K562 (cell line): ENCODE measurements around the gene ZNF521. TPM values are rescaled to one million over a fixed set of nuclear protein-coding genes. Genes with fewer than 3 reads are reported as not detected.

Experiments
- EZH2 ChIP-seq: IDR thresholded peaks from 2 replicates; pipeline ENCODE4 v1.6.1; 2012; ENCODE audit warnings: low read depth, mild to moderate bottlenecking, inconsistent platforms, low read length, borderline replicate concordance
- HLTF ChIP-seq: fragments of 450-650 bp; IDR thresholded peaks from 2 replicates; pipeline ENCODE4 v1.6.1; 2016
- HMGXB4 ChIP-seq: sonication (generic); formaldehyde crosslinking; IDR thresholded peaks from 2 replicates; pipeline ENCODE4 v1.8.1; 2023; ENCODE audit warnings: mild to moderate bottlenecking, missing genetic modification reagents
- MAFF ChIP-seq: IDR thresholded peaks from 2 replicates; pipeline ENCODE4 v1.6.1; 2012; ENCODE audit warnings: low read length, improper control_type of control experiment
- NCOA2 ChIP-seq, 2 experiments: fragments of 450-650 bp; IDR thresholded peaks; 2 replicates each; pipeline ENCODE4 v1.6.1; 2018; ENCODE audit warnings: mild to moderate bottlenecking in 2 of 2, moderate library complexity in 1 of 2; ENCODE audit not compliant: partially characterized antibody in 2 of 2
- NCOA4 ChIP-seq: fragments of 450-650 bp; IDR thresholded peaks from 2 replicates; pipeline ENCODE4 v1.6.1; 2018; ENCODE audit warnings: mild to moderate bottlenecking; ENCODE audit not compliant: partially characterized antibody
- PHB2 ChIP-seq: fragments of 450-650 bp; IDR thresholded peaks from 2 replicates; pipeline ENCODE4 v1.6.1; 2017; ENCODE audit warnings: low read depth
- PRPF4 ChIP-seq: fragments of 200-400 bp; formaldehyde crosslinking; IDR thresholded peaks from one replicate; pipeline ENCODE4 v1.6.1; 2017; ENCODE audit warnings: low read length, low read depth, mild to moderate bottlenecking; ENCODE audit not compliant: insufficient read depth, poor library complexity, severe bottlenecking
- RFX7 ChIP-seq: fragments of 250-450 bp; sonication (Bioruptor Pico); IDR thresholded peaks from 2 replicates; pipeline ENCODE4 v1.5.1; 2021; ENCODE audit warnings: mild to moderate bottlenecking
- RHOXF2B ChIP-seq: fragments of 250-450 bp; sonication (Bioruptor Pico); conservative IDR thresholded peaks from 2 replicates; pipeline ENCODE4 v1.5.1; 2021
- SMARCA5 ChIP-seq: fragments of 450-650 bp; IDR thresholded peaks from 2 replicates; pipeline ENCODE4 v1.6.1; 2016
- SRSF1 ChIP-seq: fragments of 200-400 bp; formaldehyde crosslinking; IDR thresholded peaks from 2 replicates; pipeline ENCODE4 v1.6.1; 2017; ENCODE audit warnings: mild to moderate bottlenecking, low read depth, low read length, moderate library complexity
- ZBTB40 ChIP-seq, 2 experiments: fragments of 450-650 bp in 1 of 2; sonication (generic) in 1 of 2; formaldehyde crosslinking in 1 of 2; IDR thresholded peaks; 2 replicates each; pipeline versions ENCODE4 v1.7.1 to v1.9.0; 2016 to 2022; ENCODE audit warnings: inconsistent platforms in 1 of 2, mild to moderate bottlenecking in 1 of 2, missing genetic modification reagents in 1 of 2
- ZBTB5 ChIP-seq: fragments of 450-650 bp; IDR thresholded peaks from 2 replicates; pipeline ENCODE4 v1.6.1; 2017; ENCODE audit warnings: antibody characterized with exemption
- ZC3H8 ChIP-seq: fragments of 450-650 bp; IDR thresholded peaks from 2 replicates; pipeline ENCODE4 v1.6.1; 2017
- ZNF778 ChIP-seq: fragments of 450-650 bp; formaldehyde crosslinking; IDR thresholded peaks from 2 replicates; pipeline ENCODE4 v1.4.0; 2020; ENCODE audit warnings: mild to moderate bottlenecking, moderate library complexity
- polyA plus RNA-seq, 8 experiments: library from polyadenylated mRNA; depleted of rRNA in 4 of 8; stranded (reverse) in 5 of 8; unstranded in 3 of 8; fragments of >200 nt; fragmentation: Nextera tagmentation in 2 of 8; fragmentation: Illumina TruSeq in 1 of 8; extraction: Ambion mirVana in 2 of 8; extraction: Trizol in 1 of 8; gene quantifications; 2 replicates each; pipeline versions ENCODE4 v1.2.1 to v1.2.3, GENCODE V29; 2011 to 2014; ENCODE audit warnings: inconsistent platforms in 1 of 8, missing spikeins in 1 of 8
- total RNA-seq, 7 experiments: library from RNA; depleted of rRNA in 6 of 7; stranded (reverse); fragments of >200 nt in 6 of 7; fragmentation: Illumina TruSeq in 2 of 7; extraction: Trizol in 2 of 7; gene quantifications; 2 replicates each; pipeline versions ENCODE4 v1.2.1 to v1.2.3, GENCODE V29; 2011 to 2021; ENCODE audit warnings: low replicate concordance in 1 of 7

Gene ZNF521
- total and polyA plus RNA-seq, 9 of the 15 experiments (the other 6 are each of a cell fraction or from before 2014, with no cell fraction given), result 1.2 to 5.8 (median 1.6) TPM

GRCh38 chr18:25239581-25240419 lies 112.2 kb downstream of the ZNF521 start (continued):
- TF ChIP-seq ZBTB40 (IDR thresholded peaks at IDR 0.05) (no peak), ZBTB40 (CRISPR knock-in tag; IDR thresholded peaks at IDR 0.05) (no peak), PRPF4 (no peak), EZH2 (no peak), HLTF (no peak), RFX7 (no peak), ZBTB5 (no peak), ZC3H8 (no peak), ZNF778 (CRISPR knock-in tag) (no peak), MAFF (no peak), PHB2 (no peak), SRSF1 (no peak), NCOA2 (IDR thresholded peaks at IDR 0.05; ENCODE audit: partially characterized antibody in 2 of 2) (no peak), SMARCA5 (no peak), RHOXF2B (CRISPR knock-in tag) (no peak), HMGXB4 (CRISPR knock-in tag) (no peak), NCOA4 (no peak)
